Peyer's patch (tissue), 4 donors: ENCODE results near the gene WDR7. TPM values are rescaled to one million over a fixed set of nuclear protein-coding genes. Genes with fewer than 3 reads are reported as not detected.

Experiments used
- DNase-seq, 3 donors: peaks; one replicate each; pipeline ENCODE4 v3.0.0-alpha.2; 2017 to 2019
- H3K27ac ChIP-seq, 4 donors: fragments of 200-600 bp; sonication (generic); one replicate each; pipeline ENCODE4 v1.5.1; 2016 to 2019
- H3K27me3 ChIP-seq, 2 donors: fragments of 200-600 bp; sonication (generic); one replicate each; pipeline ENCODE4 v1.5.1; 2019
- H3K36me3 ChIP-seq, 3 donors: fragments of 200-600 bp; sonication (generic); one replicate each; pipeline ENCODE4 v1.5.1; 2016 to 2019
- H3K4me1 ChIP-seq, 4 donors: fragments of 200-600 bp; sonication (generic); one replicate each; pipeline ENCODE4 v1.5.1; 2016 to 2019
- H3K4me3 ChIP-seq, 4 donors: fragments of 200-600 bp; sonication (generic); 1 replicate in 3 of 4; 2 replicates in 1 of 4; pipeline ENCODE4 v1.5.1; 2016 to 2019; ENCODE audit warnings: mild to moderate bottlenecking in 1 of 4
- H3K9me3 ChIP-seq, 4 donors: fragments of 200-600 bp; sonication (generic); one replicate each; pipeline ENCODE4 v1.5.1; 2016 to 2019; ENCODE audit warnings: mild to moderate bottlenecking in 1 of 4
- CTCF ChIP-seq, 6 experiments: fragments of 450-650 bp in 4 of 6; fragments of 200-600 bp in 2 of 6; sonication (generic) in 1 of 6; IDR thresholded peaks; one replicate each; pipeline ENCODE4 v1.5.1; 2017 to 2019; ENCODE audit warnings: antibody characterized with exemption in 6 of 6, mild to moderate bottlenecking in 3 of 6, moderate library complexity in 1 of 6
- POLR2A ChIP-seq, 2 donors: fragments of 450-650 bp; IDR thresholded peaks; one replicate each; pipeline ENCODE4 v1.5.1; 2017; ENCODE audit warnings: antibody characterized with exemption in 2 of 2, mild to moderate bottlenecking in 2 of 2, moderate library complexity in 2 of 2
- total RNA-seq, 4 donors: library from RNA; depleted of rRNA; stranded (reverse); fragments of >200 nt; gene quantifications; one replicate each; pipeline ENCODE4 v1.1.0, GENCODE V29; 2016

Gene WDR7
- total RNA-seq, 4 donors from 2014 or later: 28.0 to 60.2 (median 34.4) TPM

GRCh38 chr18:56884511-56884910, 233.4 kb downstream of the WDR7 start:
- Histone ChIP-seq H3K4me1 (no peaks in the 10 kb centered on the region), H3K9me3 (no peaks in the 10 kb centered on the region), H3K27me3 (no peaks in the 10 kb centered on the region), H3K36me3 (no peaks in the 10 kb centered on the region), H3K4me3 (no peak overlapping the region), H3K27ac (no peak overlapping the region)
- DNase-seq: no peak
- TF ChIP-seq CTCF (IDR thresholded peaks at IDR 0.05): no peak
- no peak for TF ChIP-seq POLR2A (IDR thresholded peaks at IDR 0.05)

- no peak overlapping the region for H3K27ac ChIP-seq
- no peaks in the 10 kb centered on the region for H3K36me3 ChIP-seq
- no peaks in the 10 kb centered on the region for H3K9me3 ChIP-seq
- DNase-seq: no peak
- H3K4me1 ChIP-seq: no peaks in the 10 kb centered on the region
- no peak overlapping the region for H3K4me3 ChIP-seq
- TF ChIP-seq POLR2A (IDR thresholded peaks at IDR 0.05): no peak
- no peak for TF ChIP-seq CTCF (IDR thresholded peaks at IDR 0.05)
- H3K27me3 ChIP-seq: no peaks in the 10 kb centered on the region
Measured at GRCh38 chr18:56888978-56889377, 237.8 kb downstream of the WDR7 start.

- H3K4me3 ChIP-seq: no peak overlapping the region
Measured at GRCh38 chr18:56889621-56890020, 238.5 kb downstream of the WDR7 start.

GRCh38 chr18:56890632-56891031, 239.5 kb downstream of the WDR7 start:
- Histone ChIP-seq H3K4me3 (no peak overlapping the region), H3K9me3 (no peaks in the 10 kb centered on the region), H3K27me3 (no peaks in the 10 kb centered on the region), H3K4me1 (no peaks in the 10 kb centered on the region), H3K36me3 (no peaks in the 10 kb centered on the region), H3K27ac (no peak overlapping the region)
- no peak for DNase-seq
- TF ChIP-seq POLR2A (IDR thresholded peaks at IDR 0.05) (no peak), CTCF (IDR thresholded peaks at IDR 0.05) (no peak)

More at GRCh38 chr18:56889621-56890020, 238.5 kb downstream of the WDR7 start:
- no peak for DNase-seq
- H3K9me3 ChIP-seq: no peaks in the 10 kb centered on the region
- no peaks in the 10 kb centered on the region for H3K27me3 ChIP-seq
- no peak overlapping the region for H3K27ac ChIP-seq
- H3K36me3 ChIP-seq: no peaks in the 10 kb centered on the region
- no peak for TF ChIP-seq CTCF (IDR thresholded peaks at IDR 0.05)
- no peak for TF ChIP-seq POLR2A (IDR thresholded peaks at IDR 0.05)
- no peaks in the 10 kb centered on the region for H3K4me1 ChIP-seq

GRCh38 chr18:56891116-56891515, 240.0 kb downstream of the WDR7 start:
- no peaks in the 10 kb centered on the region for H3K36me3 ChIP-seq
- no peaks in the 10 kb centered on the region for H3K9me3 ChIP-seq
- no peak for DNase-seq
- no peaks in the 10 kb centered on the region for H3K4me1 ChIP-seq
- no peaks in the 10 kb centered on the region for H3K27me3 ChIP-seq
- no peak overlapping the region for H3K4me3 ChIP-seq
- no peak for TF ChIP-seq POLR2A (IDR thresholded peaks at IDR 0.05)
- TF ChIP-seq CTCF (IDR thresholded peaks at IDR 0.05): no peak
- H3K27ac ChIP-seq: no peak overlapping the region

GRCh38 chr18:56891870-56892269, 240.7 kb downstream of the WDR7 start:
- TF ChIP-seq CTCF (IDR thresholded peaks at IDR 0.05) (no peak), POLR2A (IDR thresholded peaks at IDR 0.05) (no peak)
- Histone ChIP-seq H3K4me1 (no peaks in the 10 kb centered on the region), H3K27ac (no peak overlapping the region), H3K27me3 (no peaks in the 10 kb centered on the region), H3K4me3 (no peak overlapping the region), H3K36me3 (no peaks in the 10 kb centered on the region), H3K9me3 (no peaks in the 10 kb centered on the region)
- no peak for DNase-seq
